Measurements from ENCODE around the gene KCTD13.
"Not testable (repeated sequence)": the region's sequence is repeated elsewhere in the genome, so short reads cannot be mapped to it uniquely, and the experiment has no call there.

Gene KCTD13

DNA sequence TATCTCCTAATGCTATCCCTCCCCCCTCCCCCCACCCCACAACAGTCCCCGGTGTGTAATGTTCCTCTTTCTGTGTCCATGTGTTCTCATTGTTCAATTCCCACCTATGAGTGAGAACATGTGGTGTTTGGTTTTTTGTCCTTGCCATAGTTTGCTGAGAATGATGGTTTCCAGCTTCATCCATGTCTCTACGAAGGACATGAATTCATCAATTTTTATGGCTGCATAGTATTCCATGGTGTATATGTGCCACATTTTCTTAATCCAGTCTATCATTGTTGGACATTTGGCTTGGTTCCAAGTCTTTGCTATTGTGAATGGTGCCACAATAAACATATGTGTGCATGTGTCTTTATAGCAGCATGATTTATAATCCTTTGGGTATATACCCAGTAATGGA, 5.7 kb upstream of the KCTD13 start:
- H3K36me3 ChIP-seq (ENCODE audit: insufficient read depth, low read length); H3K9ac ChIP-seq (ENCODE audit: low read depth, low read length); H3K4me2 ChIP-seq (ENCODE audit: low read length); H3K4me3 ChIP-seq (ENCODE audit: low read length); H3K9me3 ChIP-seq (replicated peaks; ENCODE audit: low read length): not testable (repeated sequence)
- H3K4me1 ChIP-seq (ENCODE audit: control insufficient read depth, insufficient read depth, low read length): peaks cover 11% of the 10 kb centered on the region
- H3K27me3 ChIP-seq (ENCODE audit: control insufficient read depth, insufficient read depth, low read length): peaks cover 10% of the 10 kb centered on the region

GRCh38 chr16:29927070-29927905, 1.3 kb upstream of the KCTD13 start:
- H3K4me2 ChIP-seq (ENCODE audit: low read length): peak overlapping the region; percentile 98
- peaks cover 22% of the 10 kb centered on the region for H3K4me1 ChIP-seq (ENCODE audit: control insufficient read depth, insufficient read depth, low read length)
- peak overlapping the region; percentile 93 for H3K4me3 ChIP-seq (ENCODE audit: low read length)
- peaks cover 9% of the 10 kb centered on the region for H3K36me3 ChIP-seq (ENCODE audit: insufficient read depth, low read length)
- no peaks in the 10 kb centered on the region for H3K27me3 ChIP-seq (ENCODE audit: control insufficient read depth, insufficient read depth, low read length)
- H3K9me3 ChIP-seq (replicated peaks; ENCODE audit: low read length): no peaks in the 10 kb centered on the region
- peak overlapping the region; percentile 90 for H3K9ac ChIP-seq (ENCODE audit: low read depth, low read length)

DNA sequence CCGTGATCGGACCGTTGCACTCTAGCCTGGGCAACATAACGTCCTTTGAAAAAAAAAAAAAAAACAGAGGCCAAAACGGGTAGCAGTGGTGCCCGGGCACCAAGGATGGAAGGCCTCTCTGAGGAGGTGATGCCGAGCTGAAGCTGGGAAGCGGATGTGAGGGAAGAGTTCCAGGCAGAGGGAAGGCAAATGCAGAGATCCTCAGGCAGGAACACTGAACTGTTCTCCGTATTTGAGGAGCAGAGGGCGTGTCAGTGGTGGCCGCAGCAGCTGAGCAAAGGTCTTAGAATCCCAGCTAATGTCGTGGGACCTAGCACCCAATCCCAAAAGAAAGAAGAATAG, 656 bp upstream of the KCTD13 start:
- no peaks in the 10 kb centered on the region for H3K9me3 ChIP-seq (replicated peaks; ENCODE audit: low read length)
- peaks cover 22% of the 10 kb centered on the region for H3K4me1 ChIP-seq (ENCODE audit: control insufficient read depth, insufficient read depth, low read length)
- peaks cover 15% of the 10 kb centered on the region for H3K36me3 ChIP-seq (ENCODE audit: insufficient read depth, low read length)
- no peaks in the 10 kb centered on the region for H3K27me3 ChIP-seq (ENCODE audit: control insufficient read depth, insufficient read depth, low read length)
- peak overlapping the region; percentile 93 for H3K4me3 ChIP-seq (ENCODE audit: low read length)
- peak overlapping the region; percentile 98 for H3K4me2 ChIP-seq (ENCODE audit: low read length)
- H3K9ac ChIP-seq (ENCODE audit: low read depth, low read length): peak overlapping the region; percentile 90

- no peaks in the 10 kb centered on the region for H3K9me3 ChIP-seq (replicated peaks; ENCODE audit: low read length)
- H3K4me2 ChIP-seq (ENCODE audit: low read length): peak overlapping the region; percentile 98
- peak overlapping the region; percentile 93 for H3K4me3 ChIP-seq (ENCODE audit: low read length)
- H3K4me1 ChIP-seq (ENCODE audit: control insufficient read depth, insufficient read depth, low read length): peaks cover 22% of the 10 kb centered on the region
- H3K36me3 ChIP-seq (ENCODE audit: insufficient read depth, low read length): peaks cover 29% of the 10 kb centered on the region
- peak overlapping the region; percentile 90 for H3K9ac ChIP-seq (ENCODE audit: low read depth, low read length)
- H3K27me3 ChIP-seq (ENCODE audit: control insufficient read depth, insufficient read depth, low read length): no peaks in the 10 kb centered on the region
Measured at GRCh38 chr16:29925105-29925756, 795 bp downstream of the KCTD13 start.

GRCh38 chr16:29922986-29923501, 3.0 kb downstream of the KCTD13 start:
- H3K36me3 ChIP-seq (ENCODE audit: insufficient read depth, low read length): peaks cover 42% of the 10 kb centered on the region
- no peak overlapping the region for H3K4me2 ChIP-seq (ENCODE audit: low read length)
- H3K4me3 ChIP-seq (ENCODE audit: low read length): no peak overlapping the region
- H3K27me3 ChIP-seq (ENCODE audit: control insufficient read depth, insufficient read depth, low read length): no peaks in the 10 kb centered on the region
- no peaks in the 10 kb centered on the region for H3K9me3 ChIP-seq (replicated peaks; ENCODE audit: low read length)
- peaks cover 22% of the 10 kb centered on the region for H3K4me1 ChIP-seq (ENCODE audit: control insufficient read depth, insufficient read depth, low read length)
- no peak overlapping the region for H3K9ac ChIP-seq (ENCODE audit: low read depth, low read length)

DNA sequence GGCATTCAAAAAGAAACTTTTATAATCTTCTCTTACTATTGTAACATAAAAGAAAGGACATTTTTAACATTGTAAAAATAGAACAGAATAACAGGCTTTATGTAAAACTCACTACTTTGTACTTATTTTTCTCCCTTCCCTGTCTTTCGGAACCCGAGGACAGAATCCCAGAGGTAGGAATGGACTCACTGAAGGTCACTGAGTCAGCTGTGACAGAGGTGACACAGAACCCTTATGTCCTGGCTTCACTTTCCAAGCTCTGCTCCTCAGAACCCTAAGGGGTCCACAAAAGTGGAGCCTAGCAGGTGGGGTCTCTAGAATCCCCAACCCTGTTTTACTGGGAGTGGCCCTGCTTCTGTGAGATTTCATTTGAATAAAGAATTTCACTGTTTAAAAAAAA, 3.7 kb downstream of the KCTD13 start:
- H3K4me3 ChIP-seq (ENCODE audit: low read length): no peak overlapping the region
- no peak overlapping the region for H3K4me2 ChIP-seq (ENCODE audit: low read length)
- no peak overlapping the region for H3K9ac ChIP-seq (ENCODE audit: low read depth, low read length)
- no peaks in the 10 kb centered on the region for H3K9me3 ChIP-seq (replicated peaks; ENCODE audit: low read length)
- H3K4me1 ChIP-seq (ENCODE audit: control insufficient read depth, insufficient read depth, low read length): peaks cover 17% of the 10 kb centered on the region
- H3K27me3 ChIP-seq (ENCODE audit: control insufficient read depth, insufficient read depth, low read length): no peaks in the 10 kb centered on the region
- peaks cover 48% of the 10 kb centered on the region for H3K36me3 ChIP-seq (ENCODE audit: insufficient read depth, low read length)

GRCh38 chr16:29921034-29921385, 5.0 kb downstream of the KCTD13 start:
- Histone ChIP-seq H3K4me1 (ENCODE audit: control insufficient read depth, insufficient read depth, low read length) (peaks cover 6% of the 10 kb centered on the region), H3K27me3 (ENCODE audit: control insufficient read depth, insufficient read depth, low read length) (no peaks in the 10 kb centered on the region), H3K9ac (ENCODE audit: low read depth, low read length) (no peak overlapping the region), H3K4me3 (ENCODE audit: low read length) (no peak overlapping the region), H3K36me3 (ENCODE audit: insufficient read depth, low read length) (peaks cover 55% of the 10 kb centered on the region), H3K4me2 (ENCODE audit: low read length) (no peak overlapping the region), H3K9me3 (replicated peaks; ENCODE audit: low read length) (no peaks in the 10 kb centered on the region)

GRCh38 chr16:29920288-29921033, 5.6 kb downstream of the KCTD13 start:
- Histone ChIP-seq H3K36me3 (ENCODE audit: insufficient read depth, low read length) (peaks cover 55% of the 10 kb centered on the region), H3K4me2 (ENCODE audit: low read length) (no peak overlapping the region), H3K4me3 (ENCODE audit: low read length) (no peak overlapping the region), H3K9ac (ENCODE audit: low read depth, low read length) (no peak overlapping the region), H3K27me3 (ENCODE audit: control insufficient read depth, insufficient read depth, low read length) (no peaks in the 10 kb centered on the region), H3K4me1 (ENCODE audit: control insufficient read depth, insufficient read depth, low read length) (peaks cover 6% of the 10 kb centered on the region), H3K9me3 (replicated peaks; ENCODE audit: low read length) (no peaks in the 10 kb centered on the region)

DNA sequence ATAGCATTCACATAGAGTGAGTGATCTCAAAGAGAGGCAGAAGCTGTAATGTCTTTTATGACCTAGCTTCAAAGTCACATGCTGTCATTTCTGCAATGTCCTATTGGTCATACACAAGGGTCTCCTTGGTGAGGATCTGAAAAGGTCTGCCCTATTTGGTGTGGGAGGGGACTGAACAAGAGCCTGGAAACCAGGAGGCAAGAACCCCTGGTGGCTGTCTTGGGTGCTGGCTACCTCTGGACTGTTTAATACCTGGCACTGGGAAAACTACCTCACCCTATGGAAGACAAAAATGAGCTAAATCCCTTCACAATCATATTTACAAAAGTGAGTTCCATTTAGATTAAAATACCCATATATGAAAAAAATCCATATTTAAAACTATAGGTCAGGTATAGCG, 9.0 kb downstream of the KCTD13 start:
- H3K27me3 ChIP-seq (ENCODE audit: control insufficient read depth, insufficient read depth, low read length): no peaks in the 10 kb centered on the region
- no peak overlapping the region for H3K9ac ChIP-seq (ENCODE audit: low read depth, low read length)
- H3K4me1 ChIP-seq (ENCODE audit: control insufficient read depth, insufficient read depth, low read length): no peaks in the 10 kb centered on the region
- no peaks in the 10 kb centered on the region for H3K9me3 ChIP-seq (replicated peaks; ENCODE audit: low read length)
- peaks cover 63% of the 10 kb centered on the region for H3K36me3 ChIP-seq (ENCODE audit: insufficient read depth, low read length)
- H3K4me2 ChIP-seq (ENCODE audit: low read length): no peak overlapping the region
- no peak overlapping the region for H3K4me3 ChIP-seq (ENCODE audit: low read length)

GRCh38 chr16:29915590-29916247, 10.3 kb downstream of the KCTD13 start:
- Histone ChIP-seq H3K36me3 (ENCODE audit: insufficient read depth, low read length) (peaks cover 54% of the 10 kb centered on the region), H3K27me3 (ENCODE audit: control insufficient read depth, insufficient read depth, low read length) (no peaks in the 10 kb centered on the region), H3K4me1 (ENCODE audit: control insufficient read depth, insufficient read depth, low read length) (no peaks in the 10 kb centered on the region), H3K9me3 (replicated peaks; ENCODE audit: low read length) (no peaks in the 10 kb centered on the region), H3K4me2 (ENCODE audit: low read length) (no peak overlapping the region), H3K9ac (ENCODE audit: low read depth, low read length) (no peak overlapping the region), H3K4me3 (ENCODE audit: low read length) (no peak overlapping the region)

DNA sequence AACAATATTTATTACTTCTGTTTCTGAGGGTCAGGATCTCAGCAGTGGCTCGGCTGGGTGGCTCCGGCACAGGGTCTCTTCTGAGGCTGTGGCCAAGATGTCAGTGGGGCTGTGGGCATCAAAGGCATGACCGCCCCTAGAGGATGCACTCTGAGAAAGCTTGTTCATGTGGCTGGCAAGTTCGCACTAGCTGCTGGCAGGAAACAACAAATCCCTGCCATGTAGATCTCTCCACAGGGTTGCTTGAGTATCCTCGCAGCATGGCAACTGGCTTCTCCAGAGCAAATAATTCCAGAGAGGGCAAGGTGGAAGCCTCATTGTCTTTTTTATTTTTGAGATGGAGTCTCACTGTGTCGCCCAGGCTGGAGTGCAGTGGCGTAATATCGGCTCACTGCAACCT, 12.5 kb downstream of the KCTD13 start:
- H3K36me3 ChIP-seq (ENCODE audit: insufficient read depth, low read length): peaks cover 40% of the 10 kb centered on the region
- no peaks in the 10 kb centered on the region for H3K27me3 ChIP-seq (ENCODE audit: control insufficient read depth, insufficient read depth, low read length)
- H3K4me1 ChIP-seq (ENCODE audit: control insufficient read depth, insufficient read depth, low read length): peaks cover 8% of the 10 kb centered on the region
- H3K4me3 ChIP-seq (ENCODE audit: low read length): no peak overlapping the region
- no peak overlapping the region for H3K4me2 ChIP-seq (ENCODE audit: low read length)
- no peaks in the 10 kb centered on the region for H3K9me3 ChIP-seq (replicated peaks; ENCODE audit: low read length)
- no peak overlapping the region for H3K9ac ChIP-seq (ENCODE audit: low read depth, low read length)

Measured in skeletal muscle satellite cell (primary cell).